ENCODE data around the gene HS3ST5. TPM values are rescaled to one million over a fixed set of nuclear protein-coding genes. Genes with fewer than 3 reads are reported as not detected.

The HS3ST5 gene
- total and polyA plus RNA-seq, 9 donors = 0.08 TPM; not detected in 8

- TF ChIP-seq POLR2A (IDR thresholded peaks at IDR 0.05) = no peak
- TF ChIP-seq CTCF (IDR thresholded peaks at IDR 0.05) = no peak
- TF ChIP-seq EP300 (IDR thresholded peaks at IDR 0.05) = no peak
- DNase-seq = no peak
- H3K27ac ChIP-seq = no peak overlapping the region
- intact Hi-C loops (cut with DNase I) = no loop called here
- no peaks in the 10 kb centered on the region for H3K27me3 ChIP-seq
- H3K4me3 ChIP-seq = no peak overlapping the region
- no peaks in the 10 kb centered on the region for H3K4me1 ChIP-seq (ENCODE audit: insufficient read depth)
- WGBS, 3 donors = 93 to 100% (median 94%) methylated on average over 1 of the region's 1 CpG
- no peaks in the 10 kb centered on the region for H3K9me3 ChIP-seq
- H3K36me3 ChIP-seq = no peaks in the 10 kb centered on the region
These were observed 163.4 kb downstream of the HS3ST5 start for GRCh38 chr6:114179411-114179810.

GRCh38 chr6:114176726-114177125 lies 166.1 kb downstream of the HS3ST5 start:
- Histone ChIP-seq H3K27me3 (no peaks in the 10 kb centered on the region), H3K4me1 (ENCODE audit: insufficient read depth) (no peaks in the 10 kb centered on the region), H3K36me3 (no peaks in the 10 kb centered on the region), H3K9me3 (no peaks in the 10 kb centered on the region), H3K27ac (no peak overlapping the region), H3K4me3 (no peak overlapping the region)
- TF ChIP-seq CTCF (IDR thresholded peaks at IDR 0.05) (no peak), POLR2A (IDR thresholded peaks at IDR 0.05) (no peak), EP300 (IDR thresholded peaks at IDR 0.05) (no peak)
- intact Hi-C loops (cut with DNase I) = no loop called here
- 79 to 85% (median 83%) methylated on average over 2 of the region's 2 CpGs for WGBS, 3 donors
- DNase-seq = no peak

GRCh38 chr6:114172576-114173260 lies 170.1 kb downstream of the HS3ST5 start:
- DNase-seq = no peak
- no peak for TF ChIP-seq POLR2A (IDR thresholded peaks at IDR 0.05)
- no peak for TF ChIP-seq EP300 (IDR thresholded peaks at IDR 0.05)
- no peak for TF ChIP-seq CTCF (IDR thresholded peaks at IDR 0.05)
- Histone ChIP-seq H3K36me3 (no peaks in the 10 kb centered on the region), H3K4me3 (no peak overlapping the region), H3K27me3 (no peaks in the 10 kb centered on the region), H3K4me1 (ENCODE audit: insufficient read depth) (no peaks in the 10 kb centered on the region), H3K27ac (no peak overlapping the region), H3K9me3 (no peaks in the 10 kb centered on the region)
- intact Hi-C loops (cut with DNase I) = no loop called here
- 23 to 53% (median 28%) methylated on average over 1 of the region's 1 CpG for WGBS, 3 donors

- intact Hi-C loops (cut with DNase I) = no loop called here
- no peak for TF ChIP-seq POLR2A (IDR thresholded peaks at IDR 0.05)
- no peak for TF ChIP-seq CTCF (IDR thresholded peaks at IDR 0.05)
- TF ChIP-seq EP300 (IDR thresholded peaks at IDR 0.05) = no peak
- no peaks in the 10 kb centered on the region for H3K9me3 ChIP-seq
- H3K27ac ChIP-seq = no peak overlapping the region
- 93 to 96% (median 95%) methylated on average over 4 of the region's 4 CpGs for WGBS, 3 donors
- no peaks in the 10 kb centered on the region for H3K36me3 ChIP-seq
- DNase-seq = no peak
- H3K4me3 ChIP-seq = no peak overlapping the region
- no peaks in the 10 kb centered on the region for H3K4me1 ChIP-seq (ENCODE audit: insufficient read depth)
- no peaks in the 10 kb centered on the region for H3K27me3 ChIP-seq
These were observed 171.3 kb downstream of the HS3ST5 start for GRCh38 chr6:114171473-114171872.

Data from ovary (tissue), 9 donors.